ENCODE measurements around the gene DSCAM. TPM values are rescaled to one million over a fixed set of nuclear protein-coding genes. Genes with fewer than 3 reads are reported as not detected.

DSCAM gene
- total and polyA plus RNA-seq, 2 experiments from 2014 or later = 0.07 TPM; not detected in 1

- H3K4me1 Mint-ChIP-seq = no peaks in the 10 kb centered on the region; the same call in 2 of the 3 replicates
- Histone ChIP-seq H3K4me3 (no peak overlapping the region), H3K79me2 (replicated peaks; ENCODE audit: insufficient read depth) (no peaks in the 10 kb centered on the region), H3K27ac (ENCODE audit: low read depth) (no peak overlapping the region), H3K27me3 (ENCODE audit: insufficient read depth) (no peaks in the 10 kb centered on the region), H3K4me1 (ENCODE audit: insufficient read depth) (no peaks in the 10 kb centered on the region), H3K9me2 (ENCODE audit: insufficient read depth) (no peaks in the 10 kb centered on the region), H4K20me1 (replicated peaks; ENCODE audit: insufficient read depth) (no peaks in the 10 kb centered on the region), H3K36me3 (ENCODE audit: insufficient read depth) (no peaks in the 10 kb centered on the region), H2AFZ (no peak overlapping the region), H3F3A (replicated peaks; ENCODE audit: low read depth) (no peaks in the 10 kb centered on the region), H3K4me2 (no peak overlapping the region)
- no peak overlapping the region for H3K4me3 Mint-ChIP-seq
- H3K27me3 Mint-ChIP-seq (ENCODE audit: insufficient read depth, low read depth, poor library complexity) = no peaks in the 10 kb centered on the region
- no peak for ATAC-seq
- no peak overlapping the region for H3K27ac Mint-ChIP-seq
- TF ChIP-seq CREB1 (CRISPR knock-in tag; IDR thresholded peaks at IDR 0.05; ENCODE audit: low read depth) = no peak
- TF ChIP-seq EZH2phosphoT487 (IDR thresholded peaks at IDR 0.05; ENCODE audit: unreplicated experiment) = no peak
- no peak for TF ChIP-seq JUNB (IDR thresholded peaks at IDR 0.05; ENCODE audit: unreplicated experiment)
- TF ChIP-seq STAT1 (IDR thresholded peaks at IDR 0.05; ENCODE audit: unreplicated experiment) = no peak
- no peak for TF ChIP-seq CTCF (conservative IDR thresholded peaks at IDR 0.05; ENCODE audit: low read depth in 2 of 2)
- no peak for TF ChIP-seq ZNF331 (CRISPR knock-in tag; IDR thresholded peaks at IDR 0.05; ENCODE audit: low read depth)
- TF ChIP-seq, protein P1, sequence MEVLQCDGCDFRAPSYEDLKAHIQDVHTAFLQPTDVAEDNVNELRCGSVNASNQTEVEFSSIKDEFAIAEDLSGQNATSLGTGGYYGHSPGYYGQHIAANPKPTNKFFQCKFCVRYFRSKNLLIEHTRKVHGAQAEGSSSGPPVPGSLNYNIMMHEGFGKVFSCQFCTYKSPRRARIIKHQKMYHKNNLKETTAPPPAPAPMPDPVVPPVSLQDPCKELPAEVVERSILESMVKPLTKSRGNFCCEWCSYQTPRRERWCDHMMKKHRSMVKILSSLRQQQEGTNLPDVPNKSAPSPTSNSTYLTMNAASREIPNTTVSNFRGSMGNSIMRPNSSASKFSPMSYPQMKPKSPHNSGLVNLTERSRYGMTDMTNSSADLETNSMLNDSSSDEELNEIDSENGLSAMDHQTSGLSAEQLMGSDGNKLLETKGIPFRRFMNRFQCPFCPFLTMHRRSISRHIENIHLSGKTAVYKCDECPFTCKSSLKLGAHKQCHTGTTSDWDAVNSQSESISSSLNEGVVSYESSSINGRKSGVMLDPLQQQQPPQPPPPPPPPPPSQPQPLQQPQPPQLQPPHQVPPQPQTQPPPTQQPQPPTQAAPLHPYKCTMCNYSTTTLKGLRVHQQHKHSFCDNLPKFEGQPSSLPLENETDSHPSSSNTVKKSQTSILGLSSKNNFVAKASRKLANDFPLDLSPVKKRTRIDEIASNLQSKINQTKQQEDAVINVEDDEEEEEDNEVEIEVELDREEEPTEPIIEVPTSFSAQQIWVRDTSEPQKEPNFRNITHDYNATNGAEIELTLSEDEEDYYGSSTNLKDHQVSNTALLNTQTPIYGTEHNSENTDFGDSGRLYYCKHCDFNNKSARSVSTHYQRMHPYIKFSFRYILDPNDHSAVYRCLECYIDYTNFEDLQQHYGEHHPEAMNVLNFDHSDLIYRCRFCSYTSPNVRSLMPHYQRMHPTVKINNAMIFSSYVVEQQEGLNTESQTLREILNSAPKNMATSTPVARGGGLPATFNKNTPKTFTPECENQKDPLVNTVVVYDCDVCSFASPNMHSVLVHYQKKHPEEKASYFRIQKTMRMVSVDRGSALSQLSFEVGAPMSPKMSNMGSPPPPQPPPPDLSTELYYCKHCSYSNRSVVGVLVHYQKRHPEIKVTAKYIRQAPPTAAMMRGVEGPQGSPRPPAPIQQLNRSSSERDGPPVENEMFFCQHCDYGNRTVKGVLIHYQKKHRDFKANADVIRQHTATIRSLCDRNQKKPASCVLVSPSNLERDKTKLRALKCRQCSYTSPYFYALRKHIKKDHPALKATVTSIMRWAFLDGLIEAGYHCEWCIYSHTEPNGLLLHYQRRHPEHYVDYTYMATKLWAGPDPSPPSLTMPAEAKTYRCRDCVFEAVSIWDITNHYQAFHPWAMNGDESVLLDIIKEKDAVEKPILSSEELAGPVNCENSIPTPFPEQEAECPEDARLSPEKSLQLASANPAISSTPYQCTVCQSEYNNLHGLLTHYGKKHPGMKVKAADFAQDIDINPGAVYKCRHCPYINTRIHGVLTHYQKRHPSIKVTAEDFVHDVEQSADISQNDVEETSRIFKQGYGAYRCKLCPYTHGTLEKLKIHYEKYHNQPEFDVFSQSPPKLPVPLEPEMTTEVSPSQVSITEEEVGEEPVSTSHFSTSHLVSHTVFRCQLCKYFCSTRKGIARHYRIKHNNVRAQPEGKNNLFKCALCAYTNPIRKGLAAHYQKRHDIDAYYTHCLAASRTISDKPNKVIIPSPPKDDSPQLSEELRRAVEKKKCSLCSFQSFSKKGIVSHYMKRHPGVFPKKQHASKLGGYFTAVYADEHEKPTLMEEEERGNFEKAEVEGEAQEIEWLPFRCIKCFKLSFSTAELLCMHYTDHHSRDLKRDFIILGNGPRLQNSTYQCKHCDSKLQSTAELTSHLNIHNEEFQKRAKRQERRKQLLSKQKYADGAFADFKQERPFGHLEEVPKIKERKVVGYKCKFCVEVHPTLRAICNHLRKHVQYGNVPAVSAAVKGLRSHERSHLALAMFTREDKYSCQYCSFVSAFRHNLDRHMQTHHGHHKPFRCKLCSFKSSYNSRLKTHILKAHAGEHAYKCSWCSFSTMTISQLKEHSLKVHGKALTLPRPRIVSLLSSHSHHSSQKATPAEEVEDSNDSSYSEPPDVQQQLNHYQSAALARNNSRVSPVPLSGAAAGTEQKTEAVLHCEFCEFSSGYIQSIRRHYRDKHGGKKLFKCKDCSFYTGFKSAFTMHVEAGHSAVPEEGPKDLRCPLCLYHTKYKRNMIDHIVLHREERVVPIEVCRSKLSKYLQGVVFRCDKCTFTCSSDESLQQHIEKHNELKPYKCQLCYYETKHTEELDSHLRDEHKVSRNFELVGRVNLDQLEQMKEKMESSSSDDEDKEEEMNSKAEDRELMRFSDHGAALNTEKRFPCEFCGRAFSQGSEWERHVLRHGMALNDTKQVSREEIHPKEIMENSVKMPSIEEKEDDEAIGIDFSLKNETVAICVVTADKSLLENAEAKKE (CRISPR knock-in tag; IDR thresholded peaks at IDR 0.05) = no peak
- no peak for TF ChIP-seq NANOG (IDR thresholded peaks at IDR 0.05; ENCODE audit: borderline replicate concordance)
- TF ChIP-seq, protein P2, sequence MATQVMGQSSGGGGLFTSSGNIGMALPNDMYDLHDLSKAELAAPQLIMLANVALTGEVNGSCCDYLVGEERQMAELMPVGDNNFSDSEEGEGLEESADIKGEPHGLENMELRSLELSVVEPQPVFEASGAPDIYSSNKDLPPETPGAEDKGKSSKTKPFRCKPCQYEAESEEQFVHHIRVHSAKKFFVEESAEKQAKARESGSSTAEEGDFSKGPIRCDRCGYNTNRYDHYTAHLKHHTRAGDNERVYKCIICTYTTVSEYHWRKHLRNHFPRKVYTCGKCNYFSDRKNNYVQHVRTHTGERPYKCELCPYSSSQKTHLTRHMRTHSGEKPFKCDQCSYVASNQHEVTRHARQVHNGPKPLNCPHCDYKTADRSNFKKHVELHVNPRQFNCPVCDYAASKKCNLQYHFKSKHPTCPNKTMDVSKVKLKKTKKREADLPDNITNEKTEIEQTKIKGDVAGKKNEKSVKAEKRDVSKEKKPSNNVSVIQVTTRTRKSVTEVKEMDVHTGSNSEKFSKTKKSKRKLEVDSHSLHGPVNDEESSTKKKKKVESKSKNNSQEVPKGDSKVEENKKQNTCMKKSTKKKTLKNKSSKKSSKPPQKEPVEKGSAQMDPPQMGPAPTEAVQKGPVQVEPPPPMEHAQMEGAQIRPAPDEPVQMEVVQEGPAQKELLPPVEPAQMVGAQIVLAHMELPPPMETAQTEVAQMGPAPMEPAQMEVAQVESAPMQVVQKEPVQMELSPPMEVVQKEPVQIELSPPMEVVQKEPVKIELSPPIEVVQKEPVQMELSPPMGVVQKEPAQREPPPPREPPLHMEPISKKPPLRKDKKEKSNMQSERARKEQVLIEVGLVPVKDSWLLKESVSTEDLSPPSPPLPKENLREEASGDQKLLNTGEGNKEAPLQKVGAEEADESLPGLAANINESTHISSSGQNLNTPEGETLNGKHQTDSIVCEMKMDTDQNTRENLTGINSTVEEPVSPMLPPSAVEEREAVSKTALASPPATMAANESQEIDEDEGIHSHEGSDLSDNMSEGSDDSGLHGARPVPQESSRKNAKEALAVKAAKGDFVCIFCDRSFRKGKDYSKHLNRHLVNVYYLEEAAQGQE (IDR thresholded peaks at IDR 0.05; ENCODE audit: unreplicated experiment) = no peak
- TF ChIP-seq POLR2AphosphoS5 (IDR thresholded peaks at IDR 0.05; ENCODE audit: low read depth) = no peak
- H3K36me3 Mint-ChIP-seq (ENCODE audit: low read depth) = peaks cover 9% of the 10 kb centered on the region; the same call in 1 of the 3 replicates
- DNase-seq (ENCODE audit: low spot score) = no peak
- peaks cover 92% of the 10 kb centered on the region for H3K9me3 Mint-ChIP-seq
Measured at GRCh38 chr21:40658311-40658710, 188.6 kb downstream of the DSCAM start.

Measured in GM23338 (cell line).